ENCODE measurements around the gene PSMC3IP. TPM values are rescaled to one million over a fixed set of nuclear protein-coding genes. Genes with fewer than 3 reads are reported as not detected.
A peak's percentile ranks its signal among the peaks of the same experiment; 100 is the strongest.
"Not testable (repeated sequence)": the region's sequence is repeated elsewhere in the genome, so short reads cannot be mapped to it uniquely, and the experiment has no call there.

The PSMC3IP gene
- total RNA-seq, 4 donors from 2014 or later: 2.2 to 5.0 (median 4.2) TPM

GRCh38 chr17:42547698-42548069 is 29.8 kb downstream of the PSMC3IP start:
- intact Hi-C loops (cut with DNase I): no loop called here
- Histone ChIP-seq H3K27ac (replicated peaks in 1 of 4) (no peak overlapping the region), H3K4me1 (peaks cover 16 to 22% (median 17%) of the 10 kb centered on the region in 4 donors), H3K4me3 (peak overlapping the region in 1 of 4 donors; percentile 51), H3K36me3 (peaks cover under 1 to 31% (median 25%) of the 10 kb centered on the region in 4 donors), H3K9me3 (no peaks in the 10 kb centered on the region), H3K27me3 (peaks cover 0 to 8% (median 2%) of the 10 kb centered on the region in 4 donors)
- 88% methylated on average over 14 of the region's 14 CpGs for WGBS
- DNase-seq (ENCODE audit: extremely low spot score): no peak
- TF ChIP-seq POLR2AphosphoS5 (IDR thresholded peaks at IDR 0.05) (no peak), EP300 (IDR thresholded peaks at IDR 0.05) (no peak), POLR2A (IDR thresholded peaks at IDR 0.05; ENCODE audit: low read depth) (no peak)
- TF ChIP-seq, protein P1, sequence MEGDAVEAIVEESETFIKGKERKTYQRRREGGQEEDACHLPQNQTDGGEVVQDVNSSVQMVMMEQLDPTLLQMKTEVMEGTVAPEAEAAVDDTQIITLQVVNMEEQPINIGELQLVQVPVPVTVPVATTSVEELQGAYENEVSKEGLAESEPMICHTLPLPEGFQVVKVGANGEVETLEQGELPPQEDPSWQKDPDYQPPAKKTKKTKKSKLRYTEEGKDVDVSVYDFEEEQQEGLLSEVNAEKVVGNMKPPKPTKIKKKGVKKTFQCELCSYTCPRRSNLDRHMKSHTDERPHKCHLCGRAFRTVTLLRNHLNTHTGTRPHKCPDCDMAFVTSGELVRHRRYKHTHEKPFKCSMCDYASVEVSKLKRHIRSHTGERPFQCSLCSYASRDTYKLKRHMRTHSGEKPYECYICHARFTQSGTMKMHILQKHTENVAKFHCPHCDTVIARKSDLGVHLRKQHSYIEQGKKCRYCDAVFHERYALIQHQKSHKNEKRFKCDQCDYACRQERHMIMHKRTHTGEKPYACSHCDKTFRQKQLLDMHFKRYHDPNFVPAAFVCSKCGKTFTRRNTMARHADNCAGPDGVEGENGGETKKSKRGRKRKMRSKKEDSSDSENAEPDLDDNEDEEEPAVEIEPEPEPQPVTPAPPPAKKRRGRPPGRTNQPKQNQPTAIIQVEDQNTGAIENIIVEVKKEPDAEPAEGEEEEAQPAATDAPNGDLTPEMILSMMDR (IDR thresholded peaks at IDR 0.05): no peak

DNA sequence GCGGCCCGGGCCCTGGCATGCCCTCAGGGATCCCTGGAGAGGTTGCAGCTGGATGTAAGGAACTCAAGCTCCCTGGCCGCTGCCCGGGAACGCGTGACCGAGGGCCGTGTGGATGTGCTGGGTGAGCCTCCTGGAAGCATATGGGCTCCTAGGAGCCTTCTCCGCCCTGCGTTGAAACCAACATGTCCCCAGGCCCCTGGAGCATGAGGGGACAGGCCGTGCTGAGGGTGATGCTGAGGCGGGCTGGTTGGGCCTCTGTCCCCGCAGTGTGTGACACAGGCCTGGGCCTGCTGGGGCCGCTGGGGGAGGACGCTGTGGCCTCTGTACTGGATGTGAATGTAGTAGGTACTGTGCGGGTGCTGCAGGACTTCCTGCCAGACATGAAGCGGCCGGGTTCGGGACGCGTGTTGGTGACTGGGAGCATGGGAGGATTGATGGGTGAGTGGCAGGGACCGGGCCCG is 30.5 kb downstream of the PSMC3IP start:
- Histone ChIP-seq H3K4me1 (peaks cover 13 to 16% (median 14%) of the 10 kb centered on the region in 4 donors), H3K9me3 (no peaks in the 10 kb centered on the region), H3K27ac (replicated peaks in 1 of 4) (no peak overlapping the region), H3K4me3 (no peak overlapping the region), H3K27me3 (peaks cover 0 to 8% (median 2%) of the 10 kb centered on the region in 4 donors), H3K36me3 (peaks cover 6 to 34% (median 31%) of the 10 kb centered on the region in 4 donors)
- TF ChIP-seq, protein P1 (IDR thresholded peaks at IDR 0.05): no peak
- DNase-seq (ENCODE audit: extremely low spot score): no peak
- intact Hi-C loops (cut with DNase I): no loop called here
- 93% methylated on average over 19 of the region's 23 CpGs for WGBS

DNA sequence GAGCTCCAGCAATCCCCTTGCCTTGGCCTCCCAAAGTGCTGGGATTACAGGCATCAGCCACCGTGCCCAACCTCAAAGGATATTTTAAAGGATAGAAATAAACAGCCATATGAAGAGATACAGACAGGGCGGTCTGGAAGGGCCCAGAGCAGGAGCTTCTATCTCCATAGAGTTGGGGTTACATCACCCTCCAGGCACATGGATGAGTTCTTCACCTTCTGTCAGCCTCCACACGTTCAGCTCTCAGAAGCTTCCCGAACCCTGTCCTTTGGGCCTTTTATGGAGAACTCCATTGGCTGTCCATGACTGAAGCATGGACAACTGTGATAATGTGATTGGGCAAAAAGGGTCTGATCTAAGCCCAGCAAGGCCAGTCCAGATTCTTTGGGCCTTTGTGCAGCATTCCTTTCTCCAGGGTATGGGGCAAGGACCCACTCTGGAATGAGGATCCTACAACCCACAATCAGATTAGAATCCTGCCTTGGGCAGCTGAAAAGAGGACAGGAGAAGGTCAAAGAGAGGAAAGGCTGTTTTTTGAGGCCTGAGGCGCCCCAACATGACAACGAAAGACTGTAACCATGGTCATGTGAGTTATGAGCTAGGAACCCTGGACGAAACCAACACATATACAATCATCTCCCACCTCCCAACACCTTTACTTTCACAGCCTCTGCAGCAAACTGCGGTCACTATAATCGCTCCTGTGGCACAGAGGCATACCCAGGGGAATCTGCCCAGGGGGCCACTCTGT is 31.6 kb downstream of the PSMC3IP start:
- H3K27ac ChIP-seq (replicated peaks in 1 of 4); H3K4me3 ChIP-seq; intact Hi-C loops (cut with DNase I); DNase-seq (ENCODE audit: extremely low spot score); H3K27me3 ChIP-seq; H3K9me3 ChIP-seq: not testable (repeated sequence)
- 79% methylated on average over 8 of the region's 9 CpGs for WGBS
- H3K4me1 ChIP-seq: peaks cover 11 to 16% (median 13%) of the 10 kb centered on the region in 4 donors
- H3K36me3 ChIP-seq: peaks cover 6 to 41% (median 39%) of the 10 kb centered on the region in 4 donors

DNA sequence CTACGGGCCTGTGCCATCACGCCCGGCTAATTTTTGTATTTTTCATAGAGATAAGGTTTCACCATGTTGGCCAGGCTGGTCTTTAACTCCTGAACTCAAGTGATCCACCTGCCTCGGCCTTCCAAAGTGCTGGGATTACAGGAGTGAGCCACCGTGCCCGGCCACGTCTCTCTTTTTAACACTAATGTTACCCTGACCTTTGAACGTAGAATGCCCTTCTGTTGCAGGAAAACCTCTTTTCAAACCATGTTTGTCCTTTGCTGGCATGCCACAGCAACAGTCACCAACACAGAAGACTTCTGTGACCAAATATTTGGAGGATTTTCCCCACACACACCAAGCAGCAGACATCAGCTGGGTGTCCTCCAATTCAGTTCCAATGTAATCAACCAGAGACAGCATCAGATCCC is 32.6 kb downstream of the PSMC3IP start:
- peaks cover 7 to 48% (median 47%) of the 10 kb centered on the region in 4 donors for H3K36me3 ChIP-seq
- H3K4me1 ChIP-seq: peaks cover 11 to 16% (median 13%) of the 10 kb centered on the region in 4 donors
- TF ChIP-seq EP300 (IDR thresholded peaks at IDR 0.05): no peak
- TF ChIP-seq, protein P1 (IDR thresholded peaks at IDR 0.05): no peak
- no peak for TF ChIP-seq POLR2AphosphoS5 (IDR thresholded peaks at IDR 0.05)
- no peak for TF ChIP-seq POLR2A (IDR thresholded peaks at IDR 0.05; ENCODE audit: low read depth)
- no peak overlapping the region for H3K27ac ChIP-seq (replicated peaks in 1 of 4)
- no peaks in the 10 kb centered on the region for H3K9me3 ChIP-seq
- no peak overlapping the region for H3K4me3 ChIP-seq
- H3K27me3 ChIP-seq: peaks cover 0 to 8% (median 2%) of the 10 kb centered on the region in 4 donors
- WGBS: 77% methylated on average over 8 of the region's 8 CpGs
- no peak for DNase-seq (ENCODE audit: extremely low spot score)
- intact Hi-C loops (cut with DNase I): no loop called here

DNA sequence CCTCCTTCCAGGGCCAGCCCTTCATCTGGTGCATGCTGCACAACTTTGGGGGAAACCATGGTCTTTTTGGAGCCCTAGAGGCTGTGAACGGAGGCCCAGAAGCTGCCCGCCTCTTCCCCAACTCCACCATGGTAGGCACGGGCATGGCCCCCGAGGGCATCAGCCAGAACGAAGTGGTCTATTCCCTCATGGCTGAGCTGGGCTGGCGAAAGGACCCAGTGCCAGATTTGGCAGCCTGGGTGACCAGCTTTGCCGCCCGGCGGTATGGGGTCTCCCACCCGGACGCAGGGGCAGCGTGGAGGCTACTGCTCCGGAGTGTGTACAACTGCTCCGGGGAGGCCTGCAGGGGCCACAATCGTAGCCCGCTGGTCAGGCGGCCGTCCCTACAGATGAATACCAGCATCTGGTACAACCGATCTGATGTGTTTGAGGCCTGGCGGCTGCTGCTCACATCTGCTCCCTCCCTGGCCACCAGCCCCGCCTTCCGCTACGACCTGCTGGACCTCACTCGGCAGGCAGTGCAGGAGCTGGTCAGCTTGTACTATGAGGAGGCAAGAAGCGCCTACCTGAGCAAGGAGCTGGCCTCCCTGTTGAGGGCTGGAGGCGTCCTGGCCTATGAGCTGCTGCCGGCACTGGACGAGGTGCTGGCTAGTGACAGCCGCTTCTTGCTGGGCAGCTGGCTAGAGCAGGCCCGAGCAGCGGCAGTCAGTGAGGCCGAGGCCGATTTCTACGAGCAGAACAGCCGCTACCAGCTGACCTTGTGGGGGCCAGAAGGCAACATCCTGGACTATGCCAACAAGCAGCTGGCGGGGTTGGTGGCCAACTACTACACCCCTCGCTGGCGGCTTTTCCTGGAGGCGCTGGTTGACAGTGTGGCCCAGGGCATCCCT is 34.1 kb downstream of the PSMC3IP start:
- Histone ChIP-seq H3K27ac (replicated peaks in 1 of 4) (no peak overlapping the region), H3K36me3 (peaks cover 20 to 62% (median 62%) of the 10 kb centered on the region in 4 donors), H3K27me3 (peaks cover 0 to 5% (median 1%) of the 10 kb centered on the region in 4 donors), H3K4me1 (peaks cover 7 to 13% (median 9%) of the 10 kb centered on the region in 4 donors), H3K9me3 (no peaks in the 10 kb centered on the region), H3K4me3 (no peak overlapping the region)
- TF ChIP-seq, protein P1 (IDR thresholded peaks at IDR 0.05): no peak
- no peak for TF ChIP-seq POLR2AphosphoS5 (IDR thresholded peaks at IDR 0.05)
- TF ChIP-seq POLR2A (IDR thresholded peaks at IDR 0.05; ENCODE audit: low read depth): no peak
- TF ChIP-seq EP300 (IDR thresholded peaks at IDR 0.05): no peak
- 91% methylated on average over 21 of the region's 39 CpGs for WGBS
- intact Hi-C loops (cut with DNase I): no loop called here
- no peak for DNase-seq (ENCODE audit: extremely low spot score)

Measured in esophagus muscularis mucosa (tissue), 4 donors.